HepG2 (cell line): ENCODE data around the gene C11orf91. TPM values are rescaled to one million over a fixed set of nuclear protein-coding genes. Genes with fewer than 3 reads are reported as not detected.

ENCODE experiments used
- ESRRA ChIP-seq: sonication (generic); formaldehyde crosslinking; IDR thresholded peaks from 2 replicates; pipeline ENCODE4 v1.5.1; 2020; ENCODE audit warnings: mild to moderate bottlenecking, low read depth, missing genetic modification reagents
- FOXO1 ChIP-seq: sonication (generic); formaldehyde crosslinking; IDR thresholded peaks from 2 replicates; pipeline ENCODE4 v1.4.0; 2020; ENCODE audit warnings: missing genetic modification reagents
- HHEX ChIP-seq: IDR thresholded peaks from 2 replicates; pipeline ENCODE4 v1.6.1; 2016; ENCODE audit warnings: control low read depth
- KDM2A ChIP-seq: sonication (generic); formaldehyde crosslinking; IDR thresholded peaks from 2 replicates; pipeline ENCODE4 v1.4.0; 2020; ENCODE audit warnings: low read depth, missing genetic modification reagents, borderline replicate concordance
- NFRKB ChIP-seq: fragments of 450-650 bp; IDR thresholded peaks from 2 replicates; pipeline ENCODE4 v1.6.1; 2017
- PAF1 ChIP-seq: IDR thresholded peaks from 2 replicates; pipeline ENCODE4 v1.6.1; 2016; ENCODE audit warnings: missing genetic modification reagents, missing compliant biosample characterization
- PCBP2 ChIP-seq: fragments of 200-400 bp; formaldehyde crosslinking; optimal IDR thresholded peaks from 2 replicates; pipeline ENCODE3; 2018; ENCODE audit warnings: low read length, low read depth; ENCODE audit not compliant: poor library complexity, severe bottlenecking
- SAP130 ChIP-seq: IDR thresholded peaks from 2 replicates; pipeline ENCODE4 v1.6.1; 2016; ENCODE audit warnings: low read depth
- SNRNP70 ChIP-seq: fragments of 200-400 bp; formaldehyde crosslinking; IDR thresholded peaks from 2 replicates; pipeline ENCODE4 v1.6.1; 2017; ENCODE audit warnings: mild to moderate bottlenecking, low read depth, low read length, moderate library complexity
- SOX5 ChIP-seq: IDR thresholded peaks from 2 replicates; pipeline ENCODE4 v1.6.1; 2016; ENCODE audit warnings: borderline replicate concordance
- SP140L ChIP-seq: sonication (generic); formaldehyde crosslinking; IDR thresholded peaks from 2 replicates; pipeline ENCODE4 v1.4.0; 2020; ENCODE audit warnings: missing genetic modification reagents, borderline replicate concordance
- ZBTB20 ChIP-seq: sonication (generic); formaldehyde crosslinking; IDR thresholded peaks from 2 replicates; pipeline ENCODE4 v1.8.1; 2023; ENCODE audit warnings: missing genetic modification reagents, low read depth, mild to moderate bottlenecking, borderline replicate concordance
- ZFP37 ChIP-seq: sonication (generic); formaldehyde crosslinking; IDR thresholded peaks from 2 replicates; pipeline ENCODE4 v1.4.0; 2020; ENCODE audit warnings: missing genetic modification reagents, borderline replicate concordance
- ZFP62 ChIP-seq: sonication (generic); formaldehyde crosslinking; IDR thresholded peaks from 2 replicates; pipeline ENCODE4 v1.4.0; 2020; ENCODE audit warnings: missing genetic modification reagents
- ZNF10 ChIP-seq: sonication (generic); formaldehyde crosslinking; IDR thresholded peaks from 2 replicates; pipeline ENCODE4 v1.4.0; 2020; ENCODE audit warnings: mild to moderate bottlenecking, low read depth, missing genetic modification reagents, borderline replicate concordance
- ZNF333 ChIP-seq: sonication (generic); formaldehyde crosslinking; IDR thresholded peaks from 2 replicates; pipeline ENCODE4 v1.4.0; 2020; ENCODE audit warnings: mild to moderate bottlenecking, missing genetic modification reagents, borderline replicate concordance
- ZNF713 ChIP-seq: sonication (generic); formaldehyde crosslinking; IDR thresholded peaks from 2 replicates; pipeline ENCODE4 v1.4.0; 2020; ENCODE audit warnings: mild to moderate bottlenecking, missing genetic modification reagents
- polyA plus RNA-seq, 8 experiments: library from polyadenylated mRNA; depleted of rRNA in 3 of 8; stranded (reverse) in 7 of 8; unstranded in 1 of 8; fragments of >200 nt; fragmentation: Illumina TruSeq in 4 of 8; extraction: Trizol in 4 of 8; gene quantifications; 2 replicates each; pipeline versions ENCODE4 v1.2.1 to v1.2.3, GENCODE V29; 2011 to 2016; ENCODE audit warnings: low read depth in 4 of 8, missing spikeins in 1 of 8, mixed read lengths in 1 of 8; ENCODE audit not compliant: insufficient read depth in 1 of 8
- total RNA-seq, 5 experiments: library from RNA; depleted of rRNA; stranded (reverse); fragments of >200 nt; fragmentation: Illumina TruSeq; extraction: Trizol; gene quantifications; 2 replicates each; pipeline ENCODE4 v1.2.3, GENCODE V29; 2016; ENCODE audit warnings: low read depth in 1 of 5
- TF ChIP-seq, protein P1 (sequence below): sonication (generic); formaldehyde crosslinking; IDR thresholded peaks from 2 replicates; pipeline ENCODE4 v1.8.0; 2022; ENCODE audit warnings: mild to moderate bottlenecking, missing genetic modification reagents; ENCODE audit not compliant: insufficient replicate concordance
- TF ChIP-seq, protein P2 (sequence below): sonication (generic); formaldehyde crosslinking; IDR thresholded peaks from 2 replicates; pipeline ENCODE4 v1.4.0; 2020; ENCODE audit warnings: missing genetic modification reagents
- TF ChIP-seq, protein P3 (sequence below): IDR thresholded peaks from 2 replicates; pipeline ENCODE4 v1.6.1; 2016; ENCODE audit warnings: low read depth, control low read depth
- TF ChIP-seq, protein P4 (sequence below): sonication (generic); formaldehyde crosslinking; IDR thresholded peaks from 2 replicates; pipeline ENCODE4 v1.5.1; 2020; ENCODE audit warnings: missing genetic modification reagents, mild to moderate bottlenecking, borderline replicate concordance

The C11orf91 gene
- total and polyA plus RNA-seq, 2 of the 13 experiments (the other 11 are each of a cell fraction or from before 2014, with no cell fraction given), result 0.35 TPM; not detected in 1

DNA sequence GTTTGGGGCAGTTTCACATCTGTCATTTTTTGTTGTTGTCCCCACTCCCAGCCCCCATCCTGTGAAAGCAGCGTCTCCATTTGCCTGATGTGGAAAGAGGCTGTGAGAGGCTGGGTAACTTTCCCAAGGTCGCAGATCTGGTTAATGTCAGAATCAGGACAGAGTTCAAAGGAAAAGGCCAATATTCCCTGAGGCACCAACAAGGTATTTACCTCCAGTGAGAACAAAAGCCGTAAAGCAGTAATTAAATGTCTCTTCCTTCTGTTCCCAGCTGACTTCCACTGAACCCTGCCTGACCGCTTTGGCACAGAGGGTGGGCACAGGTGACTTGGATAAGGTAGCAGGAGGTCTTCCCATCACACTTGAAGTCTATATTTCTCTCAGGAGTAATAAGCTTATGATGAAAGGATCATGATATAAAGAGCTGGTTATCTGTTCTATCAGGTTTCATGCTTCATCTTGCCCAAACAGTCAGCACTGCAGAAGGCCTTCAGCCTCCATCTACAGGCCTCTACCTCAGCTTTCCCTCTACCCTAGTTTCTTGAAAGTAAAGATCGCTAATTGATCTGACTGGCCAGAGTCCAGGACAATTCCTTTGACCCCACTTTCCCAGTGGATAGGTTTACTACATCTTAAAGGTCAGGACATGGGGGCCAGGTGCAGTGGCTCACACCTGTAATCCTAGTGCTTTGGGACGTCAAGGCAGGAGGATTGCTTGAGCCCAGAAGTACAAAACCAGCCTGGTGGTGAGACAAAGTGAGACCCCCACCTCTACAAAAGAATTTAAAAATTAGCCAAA lies 9.4 kb downstream of the C11orf91 start (continued):
- TF ChIP-seq, protein P1, sequence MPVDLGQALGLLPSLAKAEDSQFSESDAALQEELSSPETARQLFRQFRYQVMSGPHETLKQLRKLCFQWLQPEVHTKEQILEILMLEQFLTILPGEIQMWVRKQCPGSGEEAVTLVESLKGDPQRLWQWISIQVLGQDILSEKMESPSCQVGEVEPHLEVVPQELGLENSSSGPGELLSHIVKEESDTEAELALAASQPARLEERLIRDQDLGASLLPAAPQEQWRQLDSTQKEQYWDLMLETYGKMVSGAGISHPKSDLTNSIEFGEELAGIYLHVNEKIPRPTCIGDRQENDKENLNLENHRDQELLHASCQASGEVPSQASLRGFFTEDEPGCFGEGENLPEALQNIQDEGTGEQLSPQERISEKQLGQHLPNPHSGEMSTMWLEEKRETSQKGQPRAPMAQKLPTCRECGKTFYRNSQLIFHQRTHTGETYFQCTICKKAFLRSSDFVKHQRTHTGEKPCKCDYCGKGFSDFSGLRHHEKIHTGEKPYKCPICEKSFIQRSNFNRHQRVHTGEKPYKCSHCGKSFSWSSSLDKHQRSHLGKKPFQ (CRISPR knock-in tag), result no peak
- TF ChIP-seq NFRKB (no peak), ZFP62 (CRISPR knock-in tag) (no peak), SOX5 (peak; percentile 82; the same call in 1 of the 2 replicates), ZNF333 (CRISPR knock-in tag) (no peak), ZFP37 (CRISPR knock-in tag) (no peak), PAF1 (CRISPR knock-in tag) (no peak), FOXO1 (CRISPR knock-in tag) (peak; percentile 59; the same call in 1 of the 2 replicates), PCBP2 (no peak), SP140L (CRISPR knock-in tag) (no peak), ZBTB20 (no peak), SAP130 (CRISPR knock-in tag) (peak; percentile 69), HHEX (CRISPR knock-in tag) (no peak), KDM2A (no peak), ESRRA (CRISPR knock-in tag) (peak; percentile 66; the same call in 1 of the 2 replicates), ZNF713 (CRISPR knock-in tag) (no peak), SNRNP70 (no peak), ZNF10 (CRISPR knock-in tag) (no peak)
- TF ChIP-seq, protein P2, sequence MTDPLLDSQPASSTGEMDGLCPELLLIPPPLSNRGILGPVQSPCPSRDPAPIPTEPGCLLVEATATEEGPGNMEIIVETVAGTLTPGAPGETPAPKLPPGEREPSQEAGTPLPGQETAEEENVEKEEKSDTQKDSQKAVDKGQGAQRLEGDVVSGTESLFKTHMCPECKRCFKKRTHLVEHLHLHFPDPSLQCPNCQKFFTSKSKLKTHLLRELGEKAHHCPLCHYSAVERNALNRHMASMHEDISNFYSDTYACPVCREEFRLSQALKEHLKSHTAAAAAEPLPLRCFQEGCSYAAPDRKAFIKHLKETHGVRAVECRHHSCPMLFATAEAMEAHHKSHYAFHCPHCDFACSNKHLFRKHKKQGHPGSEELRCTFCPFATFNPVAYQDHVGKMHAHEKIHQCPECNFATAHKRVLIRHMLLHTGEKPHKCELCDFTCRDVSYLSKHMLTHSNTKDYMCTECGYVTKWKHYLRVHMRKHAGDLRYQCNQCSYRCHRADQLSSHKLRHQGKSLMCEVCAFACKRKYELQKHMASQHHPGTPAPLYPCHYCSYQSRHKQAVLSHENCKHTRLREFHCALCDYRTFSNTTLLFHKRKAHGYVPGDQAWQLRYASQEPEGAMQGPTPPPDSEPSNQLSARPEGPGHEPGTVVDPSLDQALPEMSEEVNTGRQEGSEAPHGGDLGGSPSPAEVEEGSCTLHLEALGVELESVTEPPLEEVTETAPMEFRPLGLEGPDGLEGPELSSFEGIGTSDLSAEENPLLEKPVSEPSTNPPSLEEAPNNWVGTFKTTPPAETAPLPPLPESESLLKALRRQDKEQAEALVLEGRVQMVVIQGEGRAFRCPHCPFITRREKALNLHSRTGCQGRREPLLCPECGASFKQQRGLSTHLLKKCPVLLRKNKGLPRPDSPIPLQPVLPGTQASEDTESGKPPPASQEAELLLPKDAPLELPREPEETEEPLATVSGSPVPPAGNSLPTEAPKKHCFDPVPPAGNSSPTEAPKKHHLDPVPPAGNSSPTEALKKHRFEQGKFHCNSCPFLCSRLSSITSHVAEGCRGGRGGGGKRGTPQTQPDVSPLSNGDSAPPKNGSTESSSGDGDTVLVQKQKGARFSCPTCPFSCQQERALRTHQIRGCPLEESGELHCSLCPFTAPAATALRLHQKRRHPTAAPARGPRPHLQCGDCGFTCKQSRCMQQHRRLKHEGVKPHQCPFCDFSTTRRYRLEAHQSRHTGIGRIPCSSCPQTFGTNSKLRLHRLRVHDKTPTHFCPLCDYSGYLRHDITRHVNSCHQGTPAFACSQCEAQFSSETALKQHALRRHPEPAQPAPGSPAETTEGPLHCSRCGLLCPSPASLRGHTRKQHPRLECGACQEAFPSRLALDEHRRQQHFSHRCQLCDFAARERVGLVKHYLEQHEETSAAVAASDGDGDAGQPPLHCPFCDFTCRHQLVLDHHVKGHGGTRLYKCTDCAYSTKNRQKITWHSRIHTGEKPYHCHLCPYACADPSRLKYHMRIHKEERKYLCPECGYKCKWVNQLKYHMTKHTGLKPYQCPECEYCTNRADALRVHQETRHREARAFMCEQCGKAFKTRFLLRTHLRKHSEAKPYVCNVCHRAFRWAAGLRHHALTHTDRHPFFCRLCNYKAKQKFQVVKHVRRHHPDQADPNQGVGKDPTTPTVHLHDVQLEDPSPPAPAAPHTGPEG (CRISPR knock-in tag), result no peak
- TF ChIP-seq, protein P3, sequence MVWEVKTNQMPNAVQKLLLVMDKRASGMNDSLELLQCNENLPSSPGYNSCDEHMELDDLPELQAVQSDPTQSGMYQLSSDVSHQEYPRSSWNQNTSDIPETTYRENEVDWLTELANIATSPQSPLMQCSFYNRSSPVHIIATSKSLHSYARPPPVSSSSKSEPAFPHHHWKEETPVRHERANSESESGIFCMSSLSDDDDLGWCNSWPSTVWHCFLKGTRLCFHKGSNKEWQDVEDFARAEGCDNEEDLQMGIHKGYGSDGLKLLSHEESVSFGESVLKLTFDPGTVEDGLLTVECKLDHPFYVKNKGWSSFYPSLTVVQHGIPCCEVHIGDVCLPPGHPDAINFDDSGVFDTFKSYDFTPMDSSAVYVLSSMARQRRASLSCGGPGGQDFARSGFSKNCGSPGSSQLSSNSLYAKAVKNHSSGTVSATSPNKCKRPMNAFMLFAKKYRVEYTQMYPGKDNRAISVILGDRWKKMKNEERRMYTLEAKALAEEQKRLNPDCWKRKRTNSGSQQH (CRISPR knock-in tag), result no peak
- TF ChIP-seq, protein P4, sequence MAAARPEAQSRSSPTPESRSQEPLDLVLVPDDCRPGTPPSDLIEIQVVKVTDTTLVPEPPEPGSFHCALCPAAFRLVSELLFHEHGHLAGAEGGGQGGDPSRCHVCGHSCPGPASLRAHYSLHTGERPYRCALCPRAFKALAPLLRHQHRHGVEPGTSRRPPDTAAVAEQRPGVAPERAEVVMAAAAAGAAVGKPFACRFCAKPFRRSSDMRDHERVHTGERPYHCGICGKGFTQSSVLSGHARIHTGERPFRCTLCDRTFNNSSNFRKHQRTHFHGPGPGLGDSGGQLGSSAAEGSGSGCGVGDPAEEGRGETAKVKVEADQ, result no peak
